GM08714 (cell line): ENCODE measurements around the gene ERCC4.
"Not testable (repeated sequence)": the region's sequence is repeated elsewhere in the genome, so short reads cannot be mapped to it uniquely, and the experiment has no call there.

Experiments used
- H3K4me3 ChIP-seq: fragments of 200-500 bp; sonication (Bioruptor generic); 2 replicates; pipeline ENCODE4 v1.5.1; 2014; ENCODE audit warnings: mild to moderate bottlenecking, low read length, inconsistent platforms
- ZNF274 ChIP-seq: IDR thresholded peaks from 2 replicates; pipeline ENCODE4 v1.6.1; 2012; ENCODE audit warnings: mild to moderate bottlenecking, low read depth, low read length

ERCC4 gene

GRCh38 chr16:13919683-13920509 is at the start of gene ERCC4:
Gene ERCC4 (plus strand): TSS chr16:13920154. CDS start chr16:13920166, 12 bp downstream.
- no peak for TF ChIP-seq ZNF274

GRCh38 chr16:13873835-13874438 is 46.0 kb upstream of the ERCC4 start:
- H3K4me3 ChIP-seq = no peak overlapping the region
- no peak for TF ChIP-seq ZNF274

More at GRCh38 chr16:13919683-13920509, at the start of gene ERCC4:
- H3K4me3 ChIP-seq = peak within 1 kb of the TSS; percentile 66

- H3K4me3 ChIP-seq = no peak overlapping the region
- TF ChIP-seq ZNF274 = no peak
Measured at GRCh38 chr16:13875614-13876284, 44.2 kb upstream of the ERCC4 start.

- no peak for TF ChIP-seq ZNF274
- H3K4me3 ChIP-seq = no peak overlapping the region
Measured at GRCh38 chr16:13883276-13883675, 36.7 kb upstream of the ERCC4 start.

GRCh38 chr16:13883881-13884280 is 36.1 kb upstream of the ERCC4 start:
- TF ChIP-seq ZNF274 = no peak
- no peak overlapping the region for H3K4me3 ChIP-seq

- TF ChIP-seq ZNF274 = no peak
- no peak overlapping the region for H3K4me3 ChIP-seq
Measured at GRCh38 chr16:13885700-13886099, 34.3 kb upstream of the ERCC4 start.

GRCh38 chr16:13886608-13887007 is 33.3 kb upstream of the ERCC4 start:
- H3K4me3 ChIP-seq = no peak overlapping the region
- no peak for TF ChIP-seq ZNF274

- H3K4me3 ChIP-seq = not testable (repeated sequence)
Measured at GRCh38 chr16:13889323-13889722, 30.6 kb upstream of the ERCC4 start.

GRCh38 chr16:13892301-13892700 is 27.7 kb upstream of the ERCC4 start:
- no peak overlapping the region for H3K4me3 ChIP-seq

GRCh38 chr16:13895516-13895915 is 24.4 kb upstream of the ERCC4 start:
- TF ChIP-seq ZNF274 = no peak
- no peak overlapping the region for H3K4me3 ChIP-seq

More at GRCh38 chr16:13892301-13892700, 27.7 kb upstream of the ERCC4 start:
- no peak for TF ChIP-seq ZNF274

GRCh38 chr16:13896543-13897182 is 23.3 kb upstream of the ERCC4 start:
- H3K4me3 ChIP-seq = no peak overlapping the region
- no peak for TF ChIP-seq ZNF274

- no peak overlapping the region for H3K4me3 ChIP-seq
- TF ChIP-seq ZNF274 = no peak
Measured at GRCh38 chr16:13897806-13898205, 22.1 kb upstream of the ERCC4 start.

- no peak for TF ChIP-seq ZNF274
- H3K4me3 ChIP-seq = no peak overlapping the region
Measured at GRCh38 chr16:13898233-13898632, 21.7 kb upstream of the ERCC4 start.

GRCh38 chr16:13902052-13902451 is 17.9 kb upstream of the ERCC4 start:
- no peak overlapping the region for H3K4me3 ChIP-seq
- no peak for TF ChIP-seq ZNF274
